Measurements from ENCODE around the gene EFNA1.

- TF ChIP-seq CTCF (IDR thresholded peaks at IDR 0.05 in 8 of 11, conservative IDR thresholded peaks at IDR 0.05 in 3 of 11) (no peak), POLR2A (IDR thresholded peaks at IDR 0.05) (no peak), POLR2AphosphoS5 (IDR thresholded peaks at IDR 0.05) (no peak)
Measured at GRCh38 chr1:155140630-155140953, 12.9 kb downstream of the EFNA1 start.
